Esophagus squamous epithelium (tissue), 5 donors: Measurements from ENCODE around the gene HHIP. TPM values are rescaled to one million over a fixed set of nuclear protein-coding genes. Genes with fewer than 3 reads are reported as not detected.

ENCODE experiments used
- DNase-seq: peaks from one replicate; lab custom pipeline; 2025; lab: John Stamatoyannopoulos, UW
- H3K27ac ChIP-seq, 4 donors: fragments of 200-600 bp; sonication (generic); one replicate each; pipeline ENCODE4 v1.5.1; 2016 to 2019; ENCODE audit warnings: mild to moderate bottlenecking in 1 of 4
- H3K27me3 ChIP-seq, 4 donors: fragments of 200-600 bp; sonication (generic); 1 replicate in 3 of 4; 2 replicates in 1 of 4; pipeline versions ENCODE4 v1.5.1 to v1.6.0; 2017 to 2021; ENCODE audit warnings: antibody characterized with exemption in 1 of 4
- H3K36me3 ChIP-seq, 3 donors: fragments of 200-600 bp; sonication (generic); one replicate each; pipeline ENCODE4 v1.5.1; 2016 to 2019
- H3K4me1 ChIP-seq, 3 donors: fragments of 200-600 bp; sonication (generic); one replicate each; pipeline ENCODE4 v1.5.1; 2017 to 2019
- H3K4me3 ChIP-seq, 4 donors: fragments of 200-600 bp; sonication (generic); 1 replicate in 3 of 4; 2 replicates in 1 of 4; pipeline ENCODE4 v1.5.1; 2016 to 2019; ENCODE audit warnings: mild to moderate bottlenecking in 2 of 4, moderate library complexity in 1 of 4
- H3K9me3 ChIP-seq, 3 donors: fragments of 200-600 bp; sonication (generic); one replicate each; pipeline ENCODE4 v1.5.1; 2016 to 2019
- POLR2A ChIP-seq, 4 donors: fragments of 450-650 bp; IDR thresholded peaks; one replicate each; pipeline ENCODE4 v1.6.1; 2017; ENCODE audit warnings: antibody characterized with exemption in 4 of 4, mild to moderate bottlenecking in 4 of 4, moderate library complexity in 3 of 4
- WGBS, 2 donors: methylation state at CpG; one replicate each; pipeline ENCODE4 v1.1.5; 2018; 5-methylcytosine and 5-hydroxymethylcytosine counted together
- intact Hi-C: fragments of 100-400 bp; cut with DNase I; formaldehyde crosslinking; loops from one replicate; pipeline ENCODE4 v1.15.0; 2022
- total RNA-seq, 4 donors: library from RNA; depleted of rRNA; stranded (reverse); fragments of >200 nt; gene quantifications; one replicate each; pipeline ENCODE4 v1.1.0, GENCODE V29; 2016
- TF ChIP-seq, protein P1 (sequence below), 6 experiments: fragments of 450-650 bp in 4 of 6; fragments of 200-600 bp in 2 of 6; sonication (generic) in 2 of 6; IDR thresholded peaks; one replicate each; pipeline ENCODE4 v1.5.1; 2016 to 2019; ENCODE audit warnings: antibody characterized with exemption in 6 of 6, mild to moderate bottlenecking in 4 of 6, moderate library complexity in 4 of 6
- donor health status: DM: yes; HTN: yes; CAD: no.

Gene HHIP
- total RNA-seq, 4 donors from 2014 or later = not detected

DNA sequence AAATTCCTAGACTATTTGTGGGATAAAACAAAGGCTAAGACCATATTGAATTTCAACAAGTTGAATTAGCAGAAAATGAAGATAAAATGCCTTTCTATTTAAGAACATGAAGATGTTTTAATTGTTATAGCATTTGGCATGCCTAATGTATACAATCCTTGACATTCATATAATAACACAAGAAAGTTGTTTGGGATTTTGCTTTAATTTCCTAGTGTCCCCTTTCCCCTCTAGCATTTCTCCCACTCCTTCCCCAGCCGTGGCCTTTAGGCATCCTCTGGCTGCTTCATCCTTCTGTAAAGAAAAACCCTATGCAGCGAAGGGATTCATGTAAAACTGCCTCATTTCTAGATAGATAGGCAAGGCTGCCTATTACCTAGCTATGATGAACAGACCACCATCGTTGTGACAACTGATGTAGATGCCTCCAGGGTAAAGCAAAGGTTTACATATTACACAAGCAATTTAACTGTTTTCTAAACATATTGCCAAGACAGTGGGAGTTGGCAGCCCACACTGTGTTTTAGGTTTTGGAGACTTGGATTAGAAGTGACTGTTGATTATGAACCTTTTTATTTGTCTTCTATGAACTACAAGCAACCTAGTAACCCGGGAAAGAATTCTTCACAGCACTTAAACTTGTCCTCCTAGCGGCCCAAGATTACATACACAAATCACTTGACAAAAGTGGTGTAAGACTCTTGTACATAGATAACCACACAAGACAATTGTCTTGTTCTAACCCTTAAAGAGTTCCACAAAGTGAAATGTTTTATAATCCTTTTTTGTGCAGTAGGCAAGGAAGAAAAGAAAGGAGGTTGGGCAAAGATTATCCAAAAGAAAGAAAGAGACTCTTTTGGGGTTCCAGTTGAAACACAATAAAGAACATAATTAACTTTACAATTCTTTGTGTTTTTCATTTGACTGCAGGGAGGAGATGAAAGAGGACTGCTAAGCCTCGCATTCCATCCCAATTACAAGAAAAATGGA, 59.9 kb downstream of the HHIP start:
- Histone ChIP-seq H3K27ac (no peak overlapping the region), H3K9me3 (no peaks in the 10 kb centered on the region), H3K4me1 (no peaks in the 10 kb centered on the region), H3K36me3 (no peaks in the 10 kb centered on the region), H3K4me3 (no peak overlapping the region), H3K27me3 (no peaks in the 10 kb centered on the region)
- TF ChIP-seq, protein P1, sequence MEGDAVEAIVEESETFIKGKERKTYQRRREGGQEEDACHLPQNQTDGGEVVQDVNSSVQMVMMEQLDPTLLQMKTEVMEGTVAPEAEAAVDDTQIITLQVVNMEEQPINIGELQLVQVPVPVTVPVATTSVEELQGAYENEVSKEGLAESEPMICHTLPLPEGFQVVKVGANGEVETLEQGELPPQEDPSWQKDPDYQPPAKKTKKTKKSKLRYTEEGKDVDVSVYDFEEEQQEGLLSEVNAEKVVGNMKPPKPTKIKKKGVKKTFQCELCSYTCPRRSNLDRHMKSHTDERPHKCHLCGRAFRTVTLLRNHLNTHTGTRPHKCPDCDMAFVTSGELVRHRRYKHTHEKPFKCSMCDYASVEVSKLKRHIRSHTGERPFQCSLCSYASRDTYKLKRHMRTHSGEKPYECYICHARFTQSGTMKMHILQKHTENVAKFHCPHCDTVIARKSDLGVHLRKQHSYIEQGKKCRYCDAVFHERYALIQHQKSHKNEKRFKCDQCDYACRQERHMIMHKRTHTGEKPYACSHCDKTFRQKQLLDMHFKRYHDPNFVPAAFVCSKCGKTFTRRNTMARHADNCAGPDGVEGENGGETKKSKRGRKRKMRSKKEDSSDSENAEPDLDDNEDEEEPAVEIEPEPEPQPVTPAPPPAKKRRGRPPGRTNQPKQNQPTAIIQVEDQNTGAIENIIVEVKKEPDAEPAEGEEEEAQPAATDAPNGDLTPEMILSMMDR (IDR thresholded peaks at IDR 0.05) = no peak
- TF ChIP-seq POLR2A (IDR thresholded peaks at IDR 0.05) = no peak
- intact Hi-C loops = no loop called here
- WGBS, 2 donors = 21 to 27% methylated on average over 6 of the region's 6 CpGs
- DNase-seq = no peak

DNA sequence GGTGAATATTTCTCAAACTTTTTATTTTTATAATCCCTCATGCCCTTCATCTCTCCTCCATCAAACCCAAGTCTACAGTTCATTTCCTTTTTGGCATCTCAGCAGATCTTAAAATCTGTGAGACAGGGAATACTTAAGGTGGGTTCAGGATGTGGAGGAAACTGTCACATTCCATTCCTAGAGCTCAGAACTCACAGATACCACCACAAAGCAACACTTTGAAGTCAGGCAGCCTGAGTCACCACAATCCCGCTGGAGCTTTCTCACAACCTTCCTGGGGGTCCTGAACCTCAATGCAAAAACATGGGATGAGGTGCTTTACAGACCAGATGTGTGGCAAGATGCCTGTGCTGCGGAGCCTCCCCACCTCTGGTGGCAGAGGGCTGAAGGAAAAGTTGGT, 63.2 kb downstream of the HHIP start:
- no peak overlapping the region for H3K4me3 ChIP-seq
- H3K9me3 ChIP-seq = no peaks in the 10 kb centered on the region
- no peak for DNase-seq
- H3K27me3 ChIP-seq = no peaks in the 10 kb centered on the region
- no peaks in the 10 kb centered on the region for H3K36me3 ChIP-seq
- no peaks in the 10 kb centered on the region for H3K4me1 ChIP-seq
- whole genome bisulfite sequencing, 2 donors = 66 to 74% methylated on average over 2 of the region's 2 CpGs
- no peak for TF ChIP-seq POLR2A (IDR thresholded peaks at IDR 0.05)
- TF ChIP-seq, protein P1 (IDR thresholded peaks at IDR 0.05) = no peak
- intact Hi-C loops = no loop called here
- no peak overlapping the region for H3K27ac ChIP-seq

DNA sequence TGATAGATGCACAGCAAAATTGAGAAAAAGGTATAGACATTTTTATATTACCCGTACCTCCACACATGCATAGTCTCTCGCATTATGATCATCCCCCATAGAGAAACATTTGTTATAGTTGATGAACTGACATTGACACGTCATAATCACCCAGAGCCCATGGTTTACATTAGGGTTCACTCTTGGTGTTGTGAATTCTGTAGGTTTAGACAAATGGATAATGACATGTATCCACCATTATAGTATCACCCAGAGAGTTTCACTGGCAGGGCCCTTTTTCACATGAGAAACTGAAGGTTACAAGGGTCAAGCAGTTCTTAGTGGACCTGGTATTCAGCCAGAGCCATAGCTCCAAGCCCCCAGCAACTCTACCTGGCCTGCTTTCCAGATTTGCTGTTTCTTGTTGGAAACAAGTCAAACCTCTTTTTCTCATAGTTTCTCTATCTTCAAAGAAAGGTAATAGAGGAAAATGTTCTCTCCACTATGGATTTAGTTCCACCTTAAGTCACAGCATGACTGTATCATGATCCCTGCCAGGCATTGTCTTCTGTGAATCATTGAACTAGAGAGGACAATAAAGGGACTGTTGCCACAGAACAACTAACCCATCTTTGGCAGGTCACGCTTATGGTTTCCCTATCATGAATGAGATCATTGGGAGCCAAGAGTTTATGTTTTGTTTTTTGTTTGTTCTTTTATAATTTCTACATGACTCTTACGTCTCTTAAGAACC, 64.0 kb downstream of the HHIP start:
- Histone ChIP-seq H3K36me3 (no peaks in the 10 kb centered on the region), H3K4me1 (no peaks in the 10 kb centered on the region), H3K4me3 (no peak overlapping the region), H3K27ac (no peak overlapping the region), H3K9me3 (no peaks in the 10 kb centered on the region), H3K27me3 (no peaks in the 10 kb centered on the region)
- no peak for TF ChIP-seq POLR2A (IDR thresholded peaks at IDR 0.05)
- TF ChIP-seq, protein P1 (IDR thresholded peaks at IDR 0.05) = no peak
- 61 to 66% methylated on average over 4 to 5 of the region's 5 CpGs for WGBS, 2 donors
- DNase-seq = no peak
- intact Hi-C loops = no loop called here

DNA sequence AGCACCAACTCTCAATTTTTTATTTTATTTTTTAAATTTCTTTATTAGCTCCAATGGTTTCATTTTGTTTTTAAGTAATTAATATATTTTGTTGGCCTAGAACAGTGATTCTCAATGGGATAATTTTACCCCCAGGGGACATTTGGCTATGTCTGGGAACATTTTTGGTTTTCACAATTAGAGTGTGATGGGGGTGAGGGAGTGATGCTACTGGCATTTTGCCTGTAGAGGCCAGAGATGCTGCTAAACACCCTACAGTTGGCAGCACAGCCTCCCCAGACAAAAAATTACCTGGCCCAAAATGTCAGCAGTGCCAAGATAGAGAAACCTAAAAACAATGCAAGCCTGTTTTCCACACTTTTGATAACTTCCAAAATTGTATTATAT, 64.6 kb downstream of the HHIP start:
- H3K27me3 ChIP-seq = no peaks in the 10 kb centered on the region
- no peak overlapping the region for H3K4me3 ChIP-seq
- H3K27ac ChIP-seq = no peak overlapping the region
- intact Hi-C loops = no loop called here
- no peak for DNase-seq
- TF ChIP-seq, protein P1 (IDR thresholded peaks at IDR 0.05) = no peak
- no peak for TF ChIP-seq POLR2A (IDR thresholded peaks at IDR 0.05)
- H3K4me1 ChIP-seq = no peaks in the 10 kb centered on the region
- H3K36me3 ChIP-seq = no peaks in the 10 kb centered on the region
- no peaks in the 10 kb centered on the region for H3K9me3 ChIP-seq
